ENCODE results near the gene STXBP5.

Gene STXBP5

DNA sequence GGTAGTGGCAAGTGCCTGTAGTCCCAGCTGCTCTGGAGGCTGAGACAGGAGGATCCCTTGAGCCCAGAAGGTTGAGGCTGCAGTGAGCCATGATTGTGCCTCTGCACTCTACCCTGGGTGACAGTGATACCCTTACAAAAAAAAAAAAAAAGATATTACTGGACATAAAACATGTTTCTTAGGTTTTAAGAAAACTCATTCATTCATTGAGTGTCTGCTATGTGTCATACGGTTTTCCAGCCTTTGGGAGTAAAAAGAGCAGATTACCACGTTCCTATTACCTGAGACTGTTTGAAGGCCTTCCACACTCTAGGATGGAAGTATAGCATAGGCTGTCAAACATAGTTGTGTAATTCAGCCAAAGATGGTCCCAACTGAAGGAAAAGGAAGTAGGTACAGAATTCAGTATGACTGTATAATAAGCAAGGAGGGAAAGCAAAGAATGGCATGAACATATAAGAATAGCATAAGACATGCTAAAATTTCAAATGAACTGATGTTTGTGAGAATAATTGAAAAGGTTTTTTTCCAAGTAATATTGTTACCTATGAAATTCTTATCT is 22.0 kb downstream of the STXBP5 start:
- peaks cover 31% of the 10 kb centered on the region for H3K4me1 ChIP-seq (ENCODE audit: control insufficient read depth, insufficient read depth, low read length)
- H3K9me3 ChIP-seq (ENCODE audit: control insufficient read depth, insufficient read depth, low read length), result no peaks in the 10 kb centered on the region
- no peak overlapping the region for H3K4me3 ChIP-seq (ENCODE audit: low read depth, low read length)
- no peak overlapping the region for H3K27ac ChIP-seq (ENCODE audit: low read depth, low read length)
- H3K27me3 ChIP-seq (ENCODE audit: control insufficient read depth, insufficient read depth, low read length), result no peaks in the 10 kb centered on the region
- H3K36me3 ChIP-seq (ENCODE audit: control insufficient read depth, insufficient read depth, low read length), result no peaks in the 10 kb centered on the region; the same call in 1 of the 2 replicates
- H3K9ac ChIP-seq (ENCODE audit: low read depth, low read length), result no peak overlapping the region

DNA sequence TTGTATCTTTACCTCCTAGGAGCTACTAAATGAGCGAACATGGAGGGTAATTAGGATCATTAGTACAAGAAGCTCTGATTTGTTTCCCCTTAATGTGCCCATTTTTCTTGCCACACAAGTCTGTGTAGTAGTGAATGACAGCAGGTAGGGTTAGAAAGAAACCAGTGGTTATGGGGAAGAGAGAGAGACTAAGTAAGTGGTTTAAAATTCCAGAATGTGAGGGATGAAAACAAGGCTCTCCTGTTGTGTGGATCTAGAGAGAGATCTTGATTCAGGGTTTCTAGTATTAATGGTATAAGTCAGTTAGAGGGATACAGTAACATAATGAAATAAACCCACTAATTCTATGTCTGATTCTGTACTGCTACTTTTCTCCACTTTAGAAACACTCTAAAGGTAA is 22.7 kb downstream of the STXBP5 start:
- no peaks in the 10 kb centered on the region for H3K9me3 ChIP-seq (ENCODE audit: control insufficient read depth, insufficient read depth, low read length)
- no peaks in the 10 kb centered on the region for H3K27me3 ChIP-seq (ENCODE audit: control insufficient read depth, insufficient read depth, low read length)
- H3K9ac ChIP-seq (ENCODE audit: low read depth, low read length), result no peak overlapping the region
- no peak overlapping the region for H3K4me3 ChIP-seq (ENCODE audit: low read depth, low read length)
- no peak overlapping the region for H3K27ac ChIP-seq (ENCODE audit: low read depth, low read length)
- H3K36me3 ChIP-seq (ENCODE audit: control insufficient read depth, insufficient read depth, low read length), result no peaks in the 10 kb centered on the region; the same call in 1 of the 2 replicates
- peaks cover 28% of the 10 kb centered on the region for H3K4me1 ChIP-seq (ENCODE audit: control insufficient read depth, insufficient read depth, low read length)

DNA sequence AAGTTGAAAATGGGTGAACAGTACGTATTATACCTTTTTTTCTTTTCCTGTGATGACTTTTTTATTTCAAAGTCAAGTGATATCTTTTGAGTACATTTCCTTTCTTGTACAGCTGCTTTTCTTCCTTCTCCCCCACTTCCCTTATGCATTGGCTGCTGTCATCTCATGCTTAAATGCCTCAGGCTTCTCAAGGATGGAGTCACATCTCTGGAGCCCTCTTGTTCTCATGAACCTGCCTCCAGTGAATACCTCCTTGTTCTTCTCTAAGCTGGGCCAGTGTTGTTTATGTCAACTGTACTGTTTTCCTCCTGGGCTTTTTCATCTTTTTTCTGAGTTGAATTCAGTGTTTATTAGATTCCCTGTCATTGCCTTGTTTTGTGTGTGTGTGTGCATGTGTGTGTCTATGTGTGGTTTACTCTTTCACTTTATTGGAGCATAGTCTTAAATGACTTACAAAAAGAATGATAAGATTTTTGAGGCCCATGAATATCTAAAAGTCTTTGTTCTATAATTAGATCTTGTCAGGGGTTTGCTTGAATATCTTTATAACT is 23.6 kb downstream of the STXBP5 start:
- Histone ChIP-seq H3K9ac (ENCODE audit: low read depth, low read length) (no peak overlapping the region), H3K4me1 (ENCODE audit: control insufficient read depth, insufficient read depth, low read length) (peaks cover 21% of the 10 kb centered on the region; the same call in 1 of the 2 replicates), H3K9me3 (ENCODE audit: control insufficient read depth, insufficient read depth, low read length) (no peaks in the 10 kb centered on the region), H3K4me3 (ENCODE audit: low read depth, low read length) (no peak overlapping the region), H3K27ac (ENCODE audit: low read depth, low read length) (no peak overlapping the region), H3K36me3 (ENCODE audit: control insufficient read depth, insufficient read depth, low read length) (no peaks in the 10 kb centered on the region; the same call in 1 of the 2 replicates), H3K27me3 (ENCODE audit: control insufficient read depth, insufficient read depth, low read length) (no peaks in the 10 kb centered on the region)

DNA sequence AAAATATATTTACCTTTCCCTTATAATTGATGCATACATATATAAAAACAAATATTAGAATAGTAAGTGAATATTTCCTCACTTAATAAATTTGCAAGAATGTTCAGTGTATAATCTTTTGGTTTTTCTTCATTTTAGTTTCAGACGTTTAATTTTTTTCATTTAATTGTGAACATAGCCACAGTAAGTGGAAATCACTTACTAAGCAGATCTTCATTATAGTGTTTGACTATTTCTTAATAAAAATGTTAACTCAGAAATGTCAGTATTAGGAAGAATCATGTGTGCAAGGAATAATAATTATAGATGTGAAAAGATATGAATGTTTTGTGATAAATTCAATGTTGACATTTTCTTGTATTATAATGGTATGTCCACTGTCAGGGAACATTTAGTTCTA is 27.4 kb downstream of the STXBP5 start:
- Histone ChIP-seq H3K9me3 (ENCODE audit: control insufficient read depth, insufficient read depth, low read length) (no peaks in the 10 kb centered on the region), H3K4me1 (ENCODE audit: control insufficient read depth, insufficient read depth, low read length) (peaks cover 28% of the 10 kb centered on the region), H3K4me3 (ENCODE audit: low read depth, low read length) (no peak overlapping the region), H3K36me3 (ENCODE audit: control insufficient read depth, insufficient read depth, low read length) (no peaks in the 10 kb centered on the region), H3K9ac (ENCODE audit: low read depth, low read length) (no peak overlapping the region), H3K27me3 (ENCODE audit: control insufficient read depth, insufficient read depth, low read length) (no peaks in the 10 kb centered on the region), H3K27ac (ENCODE audit: low read depth, low read length) (no peak overlapping the region)

DNA sequence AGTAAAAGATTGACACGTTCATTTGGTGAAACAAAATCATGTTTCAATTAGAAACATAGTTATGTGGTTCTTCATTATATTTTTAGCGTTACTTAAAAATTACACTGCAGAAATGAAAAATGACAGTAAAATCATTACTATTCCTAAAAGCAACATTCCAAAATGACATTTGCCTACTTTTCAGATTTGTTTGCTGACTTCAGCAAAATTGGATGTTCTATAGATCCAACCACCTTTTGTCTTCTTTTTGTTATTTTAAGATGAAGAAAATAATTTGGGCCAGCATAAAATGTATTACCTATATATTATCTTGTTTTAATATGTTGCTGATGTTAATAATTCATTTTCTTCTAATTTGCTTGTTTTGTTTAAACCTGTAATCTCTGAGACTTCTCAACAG is 30.5 kb downstream of the STXBP5 start:
- Histone ChIP-seq H3K27me3 (ENCODE audit: control insufficient read depth, insufficient read depth, low read length) (no peaks in the 10 kb centered on the region), H3K27ac (ENCODE audit: low read depth, low read length) (no peak overlapping the region), H3K9me3 (ENCODE audit: control insufficient read depth, insufficient read depth, low read length) (no peaks in the 10 kb centered on the region), H3K36me3 (ENCODE audit: control insufficient read depth, insufficient read depth, low read length) (peaks cover 7% of the 10 kb centered on the region), H3K4me3 (ENCODE audit: low read depth, low read length) (no peak overlapping the region), H3K9ac (ENCODE audit: low read depth, low read length) (no peak overlapping the region), H3K4me1 (ENCODE audit: control insufficient read depth, insufficient read depth, low read length) (peaks cover 18% of the 10 kb centered on the region)

DNA sequence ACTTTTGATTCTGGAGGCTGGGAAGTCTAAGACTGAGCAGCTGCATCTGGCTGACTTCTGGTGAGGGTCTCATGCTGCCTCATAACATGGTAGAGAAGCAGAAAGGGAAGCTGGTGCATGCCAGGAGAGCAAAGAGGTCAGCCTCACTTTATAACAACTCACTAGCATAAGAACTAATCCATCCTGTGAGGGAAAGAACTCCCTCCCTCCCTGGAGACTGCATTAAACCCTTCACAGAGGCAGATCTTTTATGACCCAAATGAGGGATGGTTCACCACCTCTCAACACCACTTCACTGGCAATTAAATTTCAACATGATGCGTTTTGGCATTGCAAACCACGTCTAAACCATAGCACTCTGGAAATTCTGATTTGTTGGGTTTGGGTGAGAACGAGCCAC is 33.9 kb downstream of the STXBP5 start:
- Histone ChIP-seq H3K9ac (ENCODE audit: low read depth, low read length) (no peak overlapping the region), H3K9me3 (ENCODE audit: control insufficient read depth, insufficient read depth, low read length) (no peaks in the 10 kb centered on the region), H3K36me3 (ENCODE audit: control insufficient read depth, insufficient read depth, low read length) (peaks cover 19% of the 10 kb centered on the region), H3K27me3 (ENCODE audit: control insufficient read depth, insufficient read depth, low read length) (no peaks in the 10 kb centered on the region), H3K4me1 (ENCODE audit: control insufficient read depth, insufficient read depth, low read length) (peaks cover 14% of the 10 kb centered on the region), H3K4me3 (ENCODE audit: low read depth, low read length) (no peak overlapping the region), H3K27ac (ENCODE audit: low read depth, low read length) (no peak overlapping the region)

DNA sequence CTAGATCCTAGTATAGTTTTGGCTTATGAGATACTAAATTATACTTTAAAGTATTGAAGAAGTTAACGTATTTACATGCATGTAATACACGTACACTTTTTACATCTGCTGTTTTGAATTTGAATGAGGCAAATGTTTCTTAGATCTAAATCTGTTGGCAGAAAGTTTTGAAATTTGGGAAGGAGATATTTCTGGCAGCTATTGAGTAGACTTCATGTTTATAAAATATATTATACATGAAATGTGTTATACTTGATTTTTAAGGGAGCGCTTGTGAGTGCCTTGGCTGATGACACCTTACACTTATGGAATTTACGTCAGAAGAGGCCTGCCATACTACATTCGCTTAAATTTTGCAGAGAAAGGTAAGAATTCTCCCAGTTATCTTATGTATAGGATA is 34.7 kb downstream of the STXBP5 start:
- Histone ChIP-seq H3K27ac (ENCODE audit: low read depth, low read length) (no peak overlapping the region), H3K27me3 (ENCODE audit: control insufficient read depth, insufficient read depth, low read length) (no peaks in the 10 kb centered on the region), H3K4me3 (ENCODE audit: low read depth, low read length) (no peak overlapping the region), H3K4me1 (ENCODE audit: control insufficient read depth, insufficient read depth, low read length) (peaks cover 14% of the 10 kb centered on the region), H3K9me3 (ENCODE audit: control insufficient read depth, insufficient read depth, low read length) (no peaks in the 10 kb centered on the region), H3K36me3 (ENCODE audit: control insufficient read depth, insufficient read depth, low read length) (peaks cover 19% of the 10 kb centered on the region), H3K9ac (ENCODE audit: low read depth, low read length) (no peak overlapping the region)

DNA sequence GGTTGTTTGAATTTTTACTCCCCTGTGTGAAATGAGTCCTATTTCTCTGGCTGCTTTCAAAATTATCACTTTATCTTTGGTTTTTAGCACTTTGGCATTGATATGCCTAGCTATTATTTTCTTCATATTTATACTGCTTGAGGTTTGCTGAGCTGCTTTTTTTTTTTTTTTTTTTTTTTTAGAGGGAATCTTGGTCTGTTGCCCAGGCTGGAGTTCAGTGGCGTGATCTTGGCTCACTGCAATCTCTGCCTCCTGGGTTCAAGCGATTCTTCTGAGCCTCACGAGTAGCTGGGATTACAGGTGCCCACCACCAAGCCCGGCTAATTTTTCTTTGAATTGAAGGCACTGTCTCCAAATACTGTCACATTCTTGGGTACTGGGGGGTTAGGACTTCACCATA is 40.6 kb downstream of the STXBP5 start:
- Histone ChIP-seq H3K9me3 (ENCODE audit: control insufficient read depth, insufficient read depth, low read length) (no peaks in the 10 kb centered on the region), H3K4me3 (ENCODE audit: low read depth, low read length) (no peak overlapping the region), H3K9ac (ENCODE audit: low read depth, low read length) (no peak overlapping the region), H3K4me1 (ENCODE audit: control insufficient read depth, insufficient read depth, low read length) (peaks cover 21% of the 10 kb centered on the region), H3K27ac (ENCODE audit: low read depth, low read length) (no peak overlapping the region), H3K36me3 (ENCODE audit: control insufficient read depth, insufficient read depth, low read length) (peaks cover 11% of the 10 kb centered on the region), H3K27me3 (ENCODE audit: control insufficient read depth, insufficient read depth, low read length) (no peaks in the 10 kb centered on the region)

DNA sequence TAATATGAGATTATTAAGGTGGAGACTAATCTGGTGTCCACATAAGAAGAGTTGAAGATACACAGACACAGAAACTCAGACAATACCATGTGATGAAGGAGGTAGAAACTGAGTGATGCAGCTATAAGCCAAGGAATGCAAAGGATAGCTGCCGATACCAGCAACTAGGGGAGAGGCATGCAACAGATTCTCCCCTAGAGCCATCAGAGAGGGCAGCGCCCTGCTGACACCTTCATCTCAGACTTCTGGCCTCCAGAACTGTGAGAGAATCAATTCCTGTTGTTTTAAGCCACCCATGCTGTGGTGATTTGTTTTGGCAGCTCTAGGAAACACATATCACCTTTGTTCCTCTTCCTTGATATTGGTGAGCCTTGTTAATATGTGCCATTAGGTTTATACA is 41.5 kb downstream of the STXBP5 start:
- Histone ChIP-seq H3K9me3 (ENCODE audit: control insufficient read depth, insufficient read depth, low read length) (no peaks in the 10 kb centered on the region), H3K36me3 (ENCODE audit: control insufficient read depth, insufficient read depth, low read length) (peaks cover 11% of the 10 kb centered on the region), H3K9ac (ENCODE audit: low read depth, low read length) (no peak overlapping the region), H3K27me3 (ENCODE audit: control insufficient read depth, insufficient read depth, low read length) (no peaks in the 10 kb centered on the region), H3K4me3 (ENCODE audit: low read depth, low read length) (no peak overlapping the region), H3K27ac (ENCODE audit: low read depth, low read length) (no peak overlapping the region), H3K4me1 (ENCODE audit: control insufficient read depth, insufficient read depth, low read length) (peaks cover 26% of the 10 kb centered on the region)

DNA sequence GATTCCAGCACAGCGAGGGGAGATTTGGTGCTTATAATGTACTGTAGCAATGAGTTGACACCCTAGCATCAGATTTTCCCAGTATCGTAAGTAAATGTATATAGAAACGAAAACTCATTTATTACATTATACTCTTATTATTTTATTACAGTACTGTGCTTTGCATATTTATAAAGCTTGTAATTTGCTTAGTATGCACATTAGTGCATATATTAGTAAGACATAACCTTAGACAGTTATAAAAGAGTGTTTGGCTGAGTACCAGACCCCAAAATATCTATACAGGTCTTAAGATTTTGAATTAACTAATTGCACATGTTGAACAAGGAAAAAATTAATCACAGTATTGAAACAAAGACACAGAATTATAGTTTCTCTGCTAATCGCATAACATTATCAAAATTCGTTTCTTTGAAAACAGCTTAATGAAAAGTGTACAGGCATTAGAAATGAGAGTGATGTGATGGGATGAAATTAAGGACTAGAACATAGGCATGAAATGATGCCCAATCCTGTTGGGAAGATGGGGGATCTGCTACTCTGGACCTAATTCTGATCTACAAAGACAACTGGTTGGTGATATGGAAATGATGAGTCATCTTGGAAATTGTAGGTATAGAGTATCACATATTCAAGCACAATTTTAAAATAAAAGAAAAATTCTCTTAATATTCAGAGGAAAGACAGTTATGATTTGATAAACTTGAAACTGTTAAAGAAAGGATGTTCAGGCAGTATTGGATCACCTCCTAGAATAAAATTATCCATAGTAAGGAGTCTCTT is 42.8 kb downstream of the STXBP5 start:
- no peaks in the 10 kb centered on the region for H3K27me3 ChIP-seq (ENCODE audit: control insufficient read depth, insufficient read depth, low read length)
- no peak overlapping the region for H3K4me3 ChIP-seq (ENCODE audit: low read depth, low read length)
- H3K36me3 ChIP-seq (ENCODE audit: control insufficient read depth, insufficient read depth, low read length), result peaks cover 9% of the 10 kb centered on the region
- H3K9ac ChIP-seq (ENCODE audit: low read depth, low read length), result no peak overlapping the region
- H3K4me1 ChIP-seq (ENCODE audit: control insufficient read depth, insufficient read depth, low read length), result peaks cover 26% of the 10 kb centered on the region
- H3K9me3 ChIP-seq (ENCODE audit: control insufficient read depth, insufficient read depth, low read length), result peaks cover 4% of the 10 kb centered on the region; the same call in 1 of the 2 replicates
- H3K27ac ChIP-seq (ENCODE audit: low read depth, low read length), result no peak overlapping the region

DNA sequence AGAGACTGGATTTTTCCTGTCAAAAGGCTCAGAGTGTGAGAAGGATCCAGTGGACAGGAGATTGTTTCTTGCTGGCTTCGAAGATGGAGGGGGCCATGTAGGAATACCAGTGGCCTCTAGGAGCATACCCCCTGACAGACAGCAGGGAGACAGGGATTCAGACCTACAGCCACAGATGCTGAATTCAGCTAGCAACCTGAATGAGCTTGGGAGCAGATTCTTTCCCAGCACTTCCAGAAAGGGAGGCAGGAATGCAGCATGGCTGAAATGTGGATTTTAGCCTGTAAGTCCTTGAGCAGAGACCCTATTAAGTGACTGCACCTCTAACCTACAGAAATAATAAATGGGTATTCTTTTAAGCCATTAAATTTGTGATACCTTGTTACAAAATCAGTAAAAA is 44.6 kb downstream of the STXBP5 start:
- Histone ChIP-seq H3K27ac (ENCODE audit: low read depth, low read length) (peak overlapping the region; percentile 59), H3K9me3 (ENCODE audit: control insufficient read depth, insufficient read depth, low read length) (peaks cover 4% of the 10 kb centered on the region; the same call in 1 of the 2 replicates), H3K9ac (ENCODE audit: low read depth, low read length) (no peak overlapping the region), H3K4me3 (ENCODE audit: low read depth, low read length) (no peak overlapping the region), H3K36me3 (ENCODE audit: control insufficient read depth, insufficient read depth, low read length) (peaks cover 5% of the 10 kb centered on the region; the same call in 1 of the 2 replicates), H3K4me1 (ENCODE audit: control insufficient read depth, insufficient read depth, low read length) (peaks cover 26% of the 10 kb centered on the region), H3K27me3 (ENCODE audit: control insufficient read depth, insufficient read depth, low read length) (no peaks in the 10 kb centered on the region)
